Stimulated activated CD8-positive, alpha-beta memory T cell treated with anti-CD3 and anti-CD28 coated beads, Interleukin-7, amount 100 ng/mL, for 4 hours (primary cell): Measurements from ENCODE around the gene DCTN4.
"Not testable (repeated sequence)": the region's sequence is repeated elsewhere in the genome, so short reads cannot be mapped to it uniquely, and the experiment has no call there.

ENCODE experiments used
- DNase-seq, 2 donors: peaks; one replicate each; pipeline ENCODE4 v3.0.0-alpha.2; 2020; ENCODE audit warnings: low read depth in 2 of 2

DCTN4 gene

GRCh38 chr5:150778517-150779396 is 19.9 kb upstream of the DCTN4 start, which contains the start of gene SMIM3:
SMIM3 (plus strand) TSS chr5:150778757; CDS start chr5:150795441, 16,684 bp downstream.
- peak in 1 of 2 donors; percentile 58 for DNase-seq

DNA sequence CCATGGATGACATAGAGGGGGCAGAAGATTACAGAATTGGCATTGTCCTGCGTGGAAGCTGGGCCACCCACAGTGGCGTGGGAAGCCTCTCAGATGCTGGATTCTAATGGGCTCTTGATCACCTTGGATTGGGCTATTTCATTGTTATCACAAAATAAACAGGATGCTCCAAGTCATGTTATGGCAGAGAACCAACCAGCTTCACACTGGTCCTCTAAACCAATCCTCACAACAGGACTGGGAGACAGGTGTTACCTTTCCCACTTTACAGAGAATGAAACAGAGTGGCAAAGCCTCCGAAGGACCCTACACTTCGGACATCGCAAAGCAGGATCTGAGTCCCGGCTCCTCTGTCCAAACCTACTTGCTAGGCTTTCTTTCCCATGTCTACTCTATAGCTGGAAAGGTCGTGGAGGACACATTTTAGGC is 19.3 kb upstream of the DCTN4 start:
- no peak for DNase-seq

DNA sequence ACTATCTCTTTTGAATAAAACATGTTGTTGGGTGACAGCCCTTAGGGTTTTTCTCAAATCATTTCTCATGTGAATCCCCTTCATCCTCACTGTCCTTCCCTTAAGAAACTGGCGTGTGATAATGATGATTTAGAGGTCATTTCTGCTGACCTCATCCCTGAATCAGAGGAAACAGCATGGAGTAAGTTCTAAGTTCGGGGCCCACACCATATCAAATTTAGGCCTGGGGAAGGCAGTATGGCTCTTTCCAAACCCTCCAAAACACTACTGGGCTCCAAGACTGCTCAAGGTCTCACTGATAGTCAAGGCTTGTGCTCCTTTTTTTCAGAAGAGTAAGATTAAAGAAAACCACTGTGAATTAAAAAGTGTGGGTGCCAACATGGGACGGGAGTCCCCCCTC is 18.9 kb upstream of the DCTN4 start:
- DNase-seq, result no peak

- no peak for DNase-seq
Observed at GRCh38 chr5:150774145-150774544, 15.3 kb upstream of the DCTN4 start.

- no peak for DNase-seq
Observed at GRCh38 chr5:150771034-150771795, 12.4 kb upstream of the DCTN4 start.

DNA sequence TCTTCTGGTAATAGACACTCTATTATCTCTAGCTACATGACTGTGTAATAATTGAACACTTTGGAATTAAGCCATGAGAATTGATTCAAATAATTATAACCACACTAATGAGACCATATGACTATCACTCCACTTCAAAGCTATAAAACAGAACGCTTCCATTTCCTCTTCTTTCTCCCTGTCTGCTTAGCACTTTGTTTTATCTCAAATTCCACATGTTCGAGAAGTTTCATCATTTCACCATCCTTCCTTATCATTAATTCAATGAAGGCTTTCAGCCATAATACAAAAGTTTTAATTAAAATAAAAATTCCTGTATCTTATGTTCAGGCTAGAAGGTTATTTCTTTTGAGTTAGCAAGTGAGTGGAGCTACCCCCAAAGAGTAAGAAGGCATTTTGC is 7.4 kb upstream of the DCTN4 start:
- no peak for DNase-seq

DNA sequence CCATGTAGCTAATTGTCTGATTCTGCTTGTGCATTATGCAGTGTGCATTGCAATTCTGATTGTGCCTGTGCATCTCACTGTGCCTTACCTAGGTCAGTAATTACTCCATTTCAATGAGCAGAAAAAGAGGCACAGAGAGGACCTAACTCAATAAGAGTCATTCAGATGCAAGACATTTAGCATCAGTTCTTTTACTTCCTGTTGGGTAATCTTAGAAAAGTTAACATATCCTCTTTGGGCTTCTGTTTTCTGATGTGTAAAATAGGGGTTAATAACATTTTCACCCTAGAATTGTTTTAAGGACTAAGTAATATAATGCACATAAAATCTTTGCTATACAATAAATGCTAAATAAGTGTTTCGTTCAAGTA is 7.0 kb upstream of the DCTN4 start:
- no peak for DNase-seq

DNA sequence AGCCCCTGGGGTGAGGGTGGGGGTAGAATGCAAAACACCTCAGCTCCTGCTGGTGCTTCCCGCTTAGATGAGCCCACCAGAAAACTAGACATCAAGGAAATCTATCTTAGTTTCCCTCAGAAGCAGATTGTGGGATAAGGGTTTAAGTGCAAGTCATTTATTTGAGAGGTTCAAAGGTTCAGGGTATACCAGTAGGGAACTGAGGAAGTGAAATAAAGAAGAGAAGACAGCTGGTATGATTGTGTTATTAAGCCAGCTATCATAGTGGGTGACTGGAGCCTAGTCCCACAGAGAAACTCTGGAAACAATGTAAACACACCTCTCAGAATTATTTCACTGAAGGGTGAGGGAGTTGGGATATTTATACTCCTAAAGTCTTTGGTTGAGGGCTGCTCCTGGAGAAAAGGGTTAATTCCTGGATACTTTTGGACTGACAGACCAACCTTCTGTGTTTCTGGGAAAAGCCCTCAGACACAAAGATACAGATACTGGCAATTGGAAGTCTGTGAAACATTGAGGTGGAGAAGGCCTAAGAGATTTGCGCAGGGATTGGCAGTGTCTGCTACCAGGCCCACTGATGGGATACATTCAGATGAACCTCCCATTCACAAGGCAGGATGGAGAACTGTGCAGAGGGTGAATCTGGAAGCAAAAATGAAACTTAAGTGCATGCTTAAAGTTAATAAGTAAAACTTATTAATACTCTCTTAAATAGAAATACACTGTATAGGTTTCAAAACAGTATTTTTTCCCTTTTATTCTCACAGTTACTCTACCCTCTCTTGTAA is 6.4 kb upstream of the DCTN4 start:
- no peak for DNase-seq

DNA sequence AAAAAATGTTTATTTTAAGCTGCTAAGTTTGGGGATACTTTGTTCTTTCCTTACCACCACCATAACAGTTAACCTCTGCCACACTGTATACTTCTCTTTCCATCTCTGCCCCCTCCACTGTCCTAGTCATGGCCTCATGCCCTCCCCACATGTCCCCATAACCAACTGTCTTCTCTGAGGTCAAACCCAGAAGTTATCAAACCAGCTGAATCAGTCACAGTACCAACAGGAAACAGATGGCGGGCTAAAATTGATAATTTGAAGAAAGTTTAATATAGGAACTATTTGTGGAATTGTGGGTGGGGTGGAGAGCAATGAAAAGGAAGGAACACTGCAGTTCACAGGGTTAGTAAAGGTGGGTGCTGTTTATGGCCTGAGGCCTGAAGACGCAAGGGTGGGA is 5.7 kb upstream of the DCTN4 start:
- no peak for DNase-seq

DNA sequence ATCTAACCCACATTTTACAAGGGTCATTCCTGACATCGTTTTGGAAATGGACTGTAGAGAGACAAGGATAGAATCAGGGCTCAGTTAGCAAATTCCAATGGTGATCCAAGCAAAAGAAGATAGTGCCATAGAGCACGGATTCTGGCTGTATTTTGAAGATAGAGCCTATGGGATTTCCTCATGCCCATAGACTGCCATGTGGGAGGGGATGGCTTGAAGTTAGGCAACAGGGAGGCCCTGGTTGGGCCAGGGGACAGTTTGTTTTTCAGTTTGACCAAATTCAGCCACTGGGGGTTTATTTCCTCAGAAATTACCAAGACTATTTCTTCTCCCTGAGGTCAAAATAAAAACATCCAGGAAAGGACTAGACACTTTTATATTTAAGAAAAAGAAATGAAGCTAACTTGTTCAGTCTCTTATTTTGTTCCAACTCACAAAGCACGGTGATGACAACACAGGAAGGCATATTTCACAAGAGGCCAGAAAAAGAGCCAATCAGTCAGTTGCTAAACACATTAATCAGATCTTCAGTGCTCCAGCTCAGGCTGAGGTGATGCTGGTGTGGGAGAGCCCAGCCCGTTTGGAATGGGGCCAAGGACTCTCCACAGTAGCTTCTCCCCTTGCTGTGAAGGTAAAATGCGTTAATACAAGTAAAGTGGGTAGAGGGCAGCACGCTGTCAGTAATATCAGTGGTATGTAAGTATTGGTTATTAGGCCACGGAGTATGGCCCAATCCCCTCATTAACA is 4.4 kb upstream of the DCTN4 start:
- DNase-seq, result no peak

DNA sequence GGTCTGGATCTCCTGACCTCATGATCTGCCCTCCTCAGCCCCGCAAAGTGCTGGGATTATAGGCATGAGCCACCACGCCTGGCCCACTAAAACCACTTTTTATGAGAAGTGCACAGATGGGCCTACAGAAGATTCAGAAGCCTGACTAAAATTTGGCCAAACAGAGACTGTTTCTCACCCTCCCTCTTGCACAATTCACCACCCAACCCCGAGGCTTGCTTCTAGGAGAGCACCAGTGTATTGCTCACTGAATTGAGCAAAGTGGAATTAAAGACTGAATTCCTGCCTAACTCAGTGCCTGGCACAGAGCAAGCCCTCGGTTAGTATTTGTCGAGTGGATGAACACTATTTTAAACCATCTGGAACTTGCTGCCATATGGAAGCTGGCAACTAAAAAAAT is 3.4 kb upstream of the DCTN4 start:
- DNase-seq, result no peak

GRCh38 chr5:150759334-150759583 is 442 bp upstream of the DCTN4 start:
- no peak for DNase-seq

DNA sequence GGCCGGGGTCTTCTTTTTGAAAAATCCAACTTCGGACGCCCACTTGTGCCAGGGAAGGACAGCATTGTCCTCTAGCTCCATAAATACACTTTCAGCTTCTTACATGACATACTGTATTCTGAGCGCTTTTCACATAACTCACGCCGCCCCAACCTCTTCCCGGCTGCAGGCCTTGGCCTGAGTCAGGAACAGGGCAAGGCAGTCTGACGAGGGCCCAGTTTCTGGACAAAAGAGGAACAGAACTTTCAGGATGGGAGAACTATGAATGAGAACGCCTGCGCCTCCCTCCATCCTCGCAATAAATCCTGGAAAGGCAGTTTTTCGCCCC is 650 bp downstream of the DCTN4 start:
- DNase-seq, result no peak

GRCh38 chr5:150757087-150757649 is 1.6 kb downstream of the DCTN4 start:
- no peak for DNase-seq

GRCh38 chr5:150753863-150754262 is 5.0 kb downstream of the DCTN4 start:
- DNase-seq, result no peak

DNA sequence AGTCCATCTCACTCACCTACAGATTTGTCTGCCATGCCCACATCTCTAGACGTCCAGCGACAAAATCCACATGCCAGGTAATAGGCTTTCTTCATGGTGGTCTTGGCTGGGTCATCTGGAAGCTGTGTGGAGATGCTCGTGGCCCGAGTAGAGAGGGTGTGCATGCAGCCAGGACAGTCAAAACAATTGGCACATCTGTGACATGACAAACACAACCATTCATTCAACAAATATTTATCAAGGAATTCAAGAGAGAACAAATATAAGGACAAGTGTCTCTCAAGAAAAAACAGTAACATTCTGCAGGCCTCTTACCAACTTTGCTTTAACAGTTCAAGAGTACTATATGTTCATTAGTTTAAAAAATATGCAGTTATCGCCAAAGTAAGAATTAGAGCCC is 5.4 kb downstream of the DCTN4 start:
- DNase-seq, result no peak

- no peak for DNase-seq
Observed at GRCh38 chr5:150751096-150751891, 7.5 kb downstream of the DCTN4 start.

- DNase-seq, result no peak
Observed at GRCh38 chr5:150750469-150750868, 8.3 kb downstream of the DCTN4 start.

GRCh38 chr5:150743142-150743488 is 15.7 kb downstream of the DCTN4 start:
- DNase-seq, result not testable (repeated sequence)

DNA sequence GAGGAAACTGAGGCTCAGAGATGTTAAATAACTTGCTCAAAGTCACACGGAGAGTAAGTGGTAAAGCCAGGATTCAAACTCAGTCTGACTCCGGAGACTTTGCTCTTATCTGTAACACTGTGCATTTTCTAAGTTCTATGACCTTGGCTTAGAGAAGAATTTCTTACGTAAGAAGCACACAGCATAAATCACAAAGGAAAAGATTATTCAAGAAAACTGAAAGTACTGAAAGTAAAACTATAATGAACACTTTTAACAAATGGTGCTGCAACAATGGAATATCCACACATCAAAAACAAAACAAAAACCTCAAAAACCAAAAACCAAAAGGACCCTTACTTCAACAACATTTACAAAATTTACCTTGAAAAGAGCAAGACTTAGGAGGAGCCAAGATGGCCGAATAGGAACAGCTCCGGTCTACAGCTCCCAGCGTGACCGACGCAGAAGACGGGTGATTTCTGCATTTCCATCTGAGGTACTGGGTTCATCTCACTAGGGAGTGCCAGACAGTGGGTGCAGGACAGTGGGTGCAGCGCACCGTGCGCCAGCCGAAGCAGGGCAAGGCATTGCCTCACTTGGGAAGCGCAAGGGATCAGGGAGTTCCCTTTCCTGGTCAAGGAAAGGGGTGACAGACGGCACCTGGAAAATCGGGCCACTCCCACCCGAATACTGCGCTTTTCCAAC is 16.2 kb downstream of the DCTN4 start:
- DNase-seq, result not testable (repeated sequence)
